ENCODE measurements around the gene PRSS38.

Gene PRSS38

GRCh38 chr1:227789084-227790033 lies 26.1 kb upstream of the PRSS38 start:
- DNase-seq (ENCODE audit: insufficient read length, low spot score) (no peak), FAIRE-seq (no peak)
- no peak for TF ChIP-seq CTCF (IDR thresholded peaks at IDR 0.05; ENCODE audit: insufficient read depth, missing control alignments)

- DNase-seq (ENCODE audit: insufficient read length, low spot score) (no peak), FAIRE-seq (no peak)
- no peak for TF ChIP-seq CTCF (IDR thresholded peaks at IDR 0.05; ENCODE audit: insufficient read depth, missing control alignments)
Observed at GRCh38 chr1:227790034-227790400, 25.5 kb upstream of the PRSS38 start.

GRCh38 chr1:227790868-227791267 lies 24.6 kb upstream of the PRSS38 start:
- FAIRE-seq (no peak), DNase-seq (ENCODE audit: insufficient read length, low spot score) (no peak)
- no peak for TF ChIP-seq CTCF (IDR thresholded peaks at IDR 0.05; ENCODE audit: insufficient read depth, missing control alignments)

- DNase-seq (ENCODE audit: insufficient read length, low spot score) (no peak), FAIRE-seq (no peak)
- TF ChIP-seq CTCF (IDR thresholded peaks at IDR 0.05; ENCODE audit: insufficient read depth, missing control alignments): no peak
Observed at GRCh38 chr1:227791425-227792143, 23.9 kb upstream of the PRSS38 start.

- TF ChIP-seq CTCF (IDR thresholded peaks at IDR 0.05; ENCODE audit: insufficient read depth, missing control alignments): no peak
- FAIRE-seq (no peak), DNase-seq (ENCODE audit: insufficient read length, low spot score) (no peak)
Observed at GRCh38 chr1:227792216-227793078, 23.0 kb upstream of the PRSS38 start.

GRCh38 chr1:227793079-227793947 lies 22.2 kb upstream of the PRSS38 start:
- no peak for DNase-seq (ENCODE audit: insufficient read length, low spot score)
- FAIRE-seq: no peak
- TF ChIP-seq CTCF (IDR thresholded peaks at IDR 0.05; ENCODE audit: insufficient read depth, missing control alignments): no peak
